WTC11 (cell line): Measurements from ENCODE around the gene AQP12A.

ENCODE experiments used
- ATF3 ChIP-seq: sonication (generic); formaldehyde crosslinking; conservative IDR thresholded peaks from 2 replicates; pipeline ENCODE4 v1.8.1; 2022; ENCODE audit warnings: mild to moderate bottlenecking, missing genetic modification reagents
- FOXK1 ChIP-seq: sonication (generic); formaldehyde crosslinking; IDR thresholded peaks from 2 replicates; pipeline ENCODE4 v1.8.0; 2022; ENCODE audit warnings: mild to moderate bottlenecking, moderate library complexity, missing genetic modification reagents
- SP1 ChIP-seq: sonication (generic); formaldehyde crosslinking; conservative IDR thresholded peaks from 2 replicates; pipeline ENCODE4 v1.8.1; 2022; ENCODE audit warnings: missing genetic modification reagents
- USF1 ChIP-seq: sonication (generic); formaldehyde crosslinking; IDR thresholded peaks from 2 replicates; pipeline ENCODE4 v1.8.0; 2022; ENCODE audit warnings: mild to moderate bottlenecking, missing genetic modification reagents
- USF2 ChIP-seq: sonication (generic); formaldehyde crosslinking; IDR thresholded peaks from 2 replicates; pipeline ENCODE4 v1.8.1; 2023; ENCODE audit warnings: mild to moderate bottlenecking, missing genetic modification reagents, moderate library complexity
- TF ChIP-seq, protein P1 (sequence below): fragments of 200-600 bp; IDR thresholded peaks from 2 replicates; pipeline ENCODE4 v1.8.0; 2022; ENCODE audit warnings: antibody characterized with exemption

DNA sequence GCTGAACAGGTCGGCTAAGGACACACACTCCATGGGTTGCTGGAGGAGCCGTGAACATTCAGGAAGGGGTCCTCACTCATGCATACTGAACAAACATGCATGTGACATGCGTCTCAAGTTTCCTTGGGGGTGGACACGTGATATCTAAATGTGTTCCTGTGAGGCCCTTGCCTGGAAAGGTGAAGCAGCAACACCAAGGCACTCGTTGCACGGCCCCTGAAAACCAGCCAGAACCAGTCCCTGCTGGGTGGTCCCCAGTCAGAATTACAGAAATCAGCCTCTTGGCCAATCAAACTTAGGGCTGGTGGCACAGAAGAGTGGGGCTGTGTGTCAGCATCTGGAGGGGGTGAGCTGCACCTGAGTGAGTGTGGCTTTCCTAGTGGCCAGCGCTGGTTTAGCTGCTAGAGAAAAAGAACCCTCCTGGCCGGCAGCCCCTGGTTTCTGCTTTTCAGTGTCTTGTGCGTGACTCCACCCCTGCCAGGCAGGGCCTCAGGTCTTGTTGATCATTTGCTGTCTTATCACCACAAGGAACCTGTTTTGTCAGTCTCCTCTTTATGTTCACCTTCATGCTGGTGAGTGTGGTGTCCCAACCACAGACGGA lies 5.8 kb upstream of the AQP12A start:
- TF ChIP-seq USF2 (CRISPR knock-in tag) (no peak), FOXK1 (CRISPR knock-in tag) (no peak), ATF3 (CRISPR knock-in tag) (no peak), SP1 (CRISPR knock-in tag) (no peak), USF1 (CRISPR knock-in tag) (no peak)
- TF ChIP-seq, protein P1, sequence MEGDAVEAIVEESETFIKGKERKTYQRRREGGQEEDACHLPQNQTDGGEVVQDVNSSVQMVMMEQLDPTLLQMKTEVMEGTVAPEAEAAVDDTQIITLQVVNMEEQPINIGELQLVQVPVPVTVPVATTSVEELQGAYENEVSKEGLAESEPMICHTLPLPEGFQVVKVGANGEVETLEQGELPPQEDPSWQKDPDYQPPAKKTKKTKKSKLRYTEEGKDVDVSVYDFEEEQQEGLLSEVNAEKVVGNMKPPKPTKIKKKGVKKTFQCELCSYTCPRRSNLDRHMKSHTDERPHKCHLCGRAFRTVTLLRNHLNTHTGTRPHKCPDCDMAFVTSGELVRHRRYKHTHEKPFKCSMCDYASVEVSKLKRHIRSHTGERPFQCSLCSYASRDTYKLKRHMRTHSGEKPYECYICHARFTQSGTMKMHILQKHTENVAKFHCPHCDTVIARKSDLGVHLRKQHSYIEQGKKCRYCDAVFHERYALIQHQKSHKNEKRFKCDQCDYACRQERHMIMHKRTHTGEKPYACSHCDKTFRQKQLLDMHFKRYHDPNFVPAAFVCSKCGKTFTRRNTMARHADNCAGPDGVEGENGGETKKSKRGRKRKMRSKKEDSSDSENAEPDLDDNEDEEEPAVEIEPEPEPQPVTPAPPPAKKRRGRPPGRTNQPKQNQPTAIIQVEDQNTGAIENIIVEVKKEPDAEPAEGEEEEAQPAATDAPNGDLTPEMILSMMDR: no peak
